Measurements from ENCODE around the gene GALNT17.

- no peak for TF ChIP-seq POLR2A (IDR thresholded peaks at IDR 0.05; ENCODE audit: low read depth, low read length)
- no peak for TF ChIP-seq TAF1 (IDR thresholded peaks at IDR 0.05; ENCODE audit: borderline replicate concordance, low read depth, low read length)
- TF ChIP-seq POLR2AphosphoS5 (IDR thresholded peaks at IDR 0.05; ENCODE audit: low read depth, low read length) = no peak
Observed at GRCh38 chr7:71761336-71761735, 629.4 kb downstream of the GALNT17 start.

Measured in GM12892 (cell line).